Nephron (organoid): ENCODE measurements around the gene ZMIZ1.

Experiments used
- H3K27ac Mint-ChIP-seq, 3 experiments: 2 replicates each; pipeline ENCODE4 v1.8.0; 2020; ENCODE audit warnings: mixed read lengths in 3 of 3, mild to moderate bottlenecking in 2 of 3, moderate library complexity in 1 of 3
- H3K27me3 Mint-ChIP-seq: 2 replicates; pipeline ENCODE4 v1.8.0; 2021; ENCODE audit warnings: low read depth, mild to moderate bottlenecking, moderate library complexity, mixed read lengths
- H3K36me3 Mint-ChIP-seq: 2 replicates; pipeline ENCODE4 v1.8.0; 2020; ENCODE audit warnings: low read depth, mixed read lengths
- H3K4me1 Mint-ChIP-seq: 2 replicates; pipeline ENCODE4 v1.8.0; 2020; ENCODE audit warnings: mixed read lengths
- H3K4me3 Mint-ChIP-seq, 3 experiments: 2 replicates each; pipeline ENCODE4 v1.8.0; 2020; ENCODE audit warnings: mild to moderate bottlenecking in 3 of 3, mixed read lengths in 3 of 3, moderate library complexity in 2 of 3
- H3K9me3 Mint-ChIP-seq: 2 replicates; pipeline ENCODE4 v1.8.0; 2020; ENCODE audit warnings: mixed read lengths
- TF ChIP-seq, protein P1 (sequence below), 3 experiments: fragments of 200-600 bp; sonication (generic); IDR thresholded peaks; one replicate each; pipeline ENCODE4 v1.5.0; 2021; ENCODE audit warnings: antibody characterized with exemption in 3 of 3; ENCODE audit not compliant: unreplicated experiment in 3 of 3

Gene ZMIZ1

DNA sequence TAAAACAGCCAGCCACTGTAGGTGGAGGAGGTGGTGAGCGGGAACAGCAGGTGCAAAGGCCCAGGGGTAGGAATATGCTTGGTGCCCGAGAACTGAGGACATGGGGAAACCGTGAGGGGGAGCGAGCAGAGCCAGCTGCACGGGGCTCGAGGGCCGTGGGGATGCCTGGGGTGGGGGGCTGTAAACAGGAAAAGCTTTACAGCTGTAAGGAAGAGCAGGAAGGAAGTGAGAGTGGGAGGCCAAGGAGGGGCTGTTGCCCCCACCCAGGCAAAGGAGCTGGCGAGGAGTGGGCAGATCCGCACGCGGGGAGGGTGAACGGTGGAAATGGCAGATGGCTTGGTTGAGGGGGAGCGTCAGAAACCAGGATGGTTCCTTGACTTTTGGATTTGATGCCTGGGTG lies 34.4 kb downstream of the ZMIZ1 start:
- Mint-ChIP-seq H3K9me3 (no peaks in the 10 kb centered on the region), H3K27me3 (peaks cover 4% of the 10 kb centered on the region), H3K4me1 (peaks cover 89% of the 10 kb centered on the region), H3K27ac (peak overlapping the region; percentile 78 to 95 (median 83)), H3K4me3 (no peak overlapping the region), H3K36me3 (no peaks in the 10 kb centered on the region)
- TF ChIP-seq, protein P1, sequence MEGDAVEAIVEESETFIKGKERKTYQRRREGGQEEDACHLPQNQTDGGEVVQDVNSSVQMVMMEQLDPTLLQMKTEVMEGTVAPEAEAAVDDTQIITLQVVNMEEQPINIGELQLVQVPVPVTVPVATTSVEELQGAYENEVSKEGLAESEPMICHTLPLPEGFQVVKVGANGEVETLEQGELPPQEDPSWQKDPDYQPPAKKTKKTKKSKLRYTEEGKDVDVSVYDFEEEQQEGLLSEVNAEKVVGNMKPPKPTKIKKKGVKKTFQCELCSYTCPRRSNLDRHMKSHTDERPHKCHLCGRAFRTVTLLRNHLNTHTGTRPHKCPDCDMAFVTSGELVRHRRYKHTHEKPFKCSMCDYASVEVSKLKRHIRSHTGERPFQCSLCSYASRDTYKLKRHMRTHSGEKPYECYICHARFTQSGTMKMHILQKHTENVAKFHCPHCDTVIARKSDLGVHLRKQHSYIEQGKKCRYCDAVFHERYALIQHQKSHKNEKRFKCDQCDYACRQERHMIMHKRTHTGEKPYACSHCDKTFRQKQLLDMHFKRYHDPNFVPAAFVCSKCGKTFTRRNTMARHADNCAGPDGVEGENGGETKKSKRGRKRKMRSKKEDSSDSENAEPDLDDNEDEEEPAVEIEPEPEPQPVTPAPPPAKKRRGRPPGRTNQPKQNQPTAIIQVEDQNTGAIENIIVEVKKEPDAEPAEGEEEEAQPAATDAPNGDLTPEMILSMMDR (IDR thresholded peaks at IDR 0.05; ENCODE audit: unreplicated experiment in 3 of 3): no peak

DNA sequence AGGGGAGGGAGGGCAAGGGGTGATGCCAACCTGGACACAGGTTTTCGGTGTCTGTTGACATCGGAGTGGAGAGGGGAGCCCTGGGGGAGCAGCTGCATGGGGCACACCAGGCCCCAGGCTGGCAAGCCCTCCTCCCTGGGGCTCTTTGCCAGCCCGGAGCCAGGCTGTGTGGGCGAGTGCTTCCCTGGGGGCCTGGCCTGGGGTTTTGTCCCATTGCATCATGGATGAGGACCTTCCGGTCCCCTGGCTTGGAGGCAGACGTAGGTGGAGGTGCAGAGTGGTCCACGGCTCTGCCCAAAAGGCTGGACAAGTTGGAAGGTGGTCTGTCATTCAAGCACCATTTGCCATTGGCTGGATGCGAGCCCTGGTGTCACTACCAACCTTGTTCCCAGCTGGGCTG lies 34.8 kb downstream of the ZMIZ1 start:
- H3K4me1 Mint-ChIP-seq: peaks cover 88% of the 10 kb centered on the region
- no peak overlapping the region for H3K4me3 Mint-ChIP-seq
- no peak overlapping the region for H3K27ac Mint-ChIP-seq
- TF ChIP-seq, protein P1 (IDR thresholded peaks at IDR 0.05; ENCODE audit: unreplicated experiment in 3 of 3): no peak
- H3K9me3 Mint-ChIP-seq: no peaks in the 10 kb centered on the region
- no peaks in the 10 kb centered on the region for H3K36me3 Mint-ChIP-seq
- peaks cover 4% of the 10 kb centered on the region for H3K27me3 Mint-ChIP-seq

DNA sequence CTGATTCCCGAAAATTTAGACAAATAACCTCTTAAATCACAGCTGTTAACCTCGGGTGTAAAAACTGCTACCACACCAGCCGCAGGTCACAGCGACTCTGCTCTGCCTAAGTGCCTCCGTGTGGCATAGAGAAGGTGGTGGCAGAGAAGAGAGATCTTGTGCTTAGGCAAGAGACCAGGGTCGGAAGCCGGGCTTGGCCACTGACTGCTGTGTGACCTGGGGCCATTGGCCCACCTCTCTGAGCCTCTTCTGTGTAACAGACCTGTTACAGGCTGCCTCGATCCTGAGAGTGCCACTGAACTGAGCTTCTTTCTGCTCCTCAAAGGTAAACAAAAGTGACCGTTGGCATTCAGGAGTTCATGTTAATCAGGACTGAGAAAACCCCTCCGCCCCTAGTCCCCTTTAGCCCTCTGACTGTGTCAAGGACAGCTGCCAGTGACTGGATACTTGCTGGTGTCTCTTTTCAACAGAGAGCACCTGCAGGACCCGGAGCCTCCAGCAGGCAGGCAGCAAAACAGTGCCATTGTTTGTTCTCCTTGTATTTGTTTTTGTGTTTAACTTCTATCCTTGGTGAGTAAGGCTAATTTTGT lies 36.5 kb downstream of the ZMIZ1 start:
- no peaks in the 10 kb centered on the region for H3K36me3 Mint-ChIP-seq
- TF ChIP-seq, protein P1 (IDR thresholded peaks at IDR 0.05; ENCODE audit: unreplicated experiment in 3 of 3): peak in 1 of 3 experiments; percentile 11
- peaks cover 1% of the 10 kb centered on the region for H3K27me3 Mint-ChIP-seq
- no peak overlapping the region for H3K4me3 Mint-ChIP-seq
- peak overlapping the region; percentile 39 to 71 (median 53) for H3K27ac Mint-ChIP-seq
- no peaks in the 10 kb centered on the region for H3K9me3 Mint-ChIP-seq
- peaks cover 96% of the 10 kb centered on the region for H3K4me1 Mint-ChIP-seq

DNA sequence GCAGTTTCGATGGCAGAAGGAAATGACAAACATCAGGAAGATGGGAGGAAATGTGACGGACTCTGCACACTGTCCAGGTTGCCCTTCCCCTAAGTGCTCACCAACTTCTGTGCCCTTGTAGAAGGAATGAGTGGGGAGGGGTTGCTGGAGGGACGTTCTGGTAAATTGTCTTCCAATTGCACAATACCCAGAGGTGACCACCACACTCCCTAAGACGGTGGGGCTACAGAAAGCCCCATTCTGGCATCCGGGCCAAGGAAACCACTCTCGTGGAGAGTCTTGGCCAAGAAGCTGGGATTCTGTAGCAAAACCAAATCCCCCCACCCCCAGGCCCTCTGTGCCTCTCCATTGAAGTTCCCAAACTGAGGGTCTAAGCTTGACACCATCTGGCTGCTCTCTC lies 37.1 kb downstream of the ZMIZ1 start:
- H3K4me1 Mint-ChIP-seq: peaks cover 95% of the 10 kb centered on the region
- H3K9me3 Mint-ChIP-seq: no peaks in the 10 kb centered on the region
- TF ChIP-seq, protein P1 (IDR thresholded peaks at IDR 0.05; ENCODE audit: unreplicated experiment in 3 of 3): no peak
- H3K27me3 Mint-ChIP-seq: no peaks in the 10 kb centered on the region
- no peak overlapping the region for H3K4me3 Mint-ChIP-seq
- peak overlapping the region in 1 of 3 experiments; percentile 71 for H3K27ac Mint-ChIP-seq
- H3K36me3 Mint-ChIP-seq: no peaks in the 10 kb centered on the region

DNA sequence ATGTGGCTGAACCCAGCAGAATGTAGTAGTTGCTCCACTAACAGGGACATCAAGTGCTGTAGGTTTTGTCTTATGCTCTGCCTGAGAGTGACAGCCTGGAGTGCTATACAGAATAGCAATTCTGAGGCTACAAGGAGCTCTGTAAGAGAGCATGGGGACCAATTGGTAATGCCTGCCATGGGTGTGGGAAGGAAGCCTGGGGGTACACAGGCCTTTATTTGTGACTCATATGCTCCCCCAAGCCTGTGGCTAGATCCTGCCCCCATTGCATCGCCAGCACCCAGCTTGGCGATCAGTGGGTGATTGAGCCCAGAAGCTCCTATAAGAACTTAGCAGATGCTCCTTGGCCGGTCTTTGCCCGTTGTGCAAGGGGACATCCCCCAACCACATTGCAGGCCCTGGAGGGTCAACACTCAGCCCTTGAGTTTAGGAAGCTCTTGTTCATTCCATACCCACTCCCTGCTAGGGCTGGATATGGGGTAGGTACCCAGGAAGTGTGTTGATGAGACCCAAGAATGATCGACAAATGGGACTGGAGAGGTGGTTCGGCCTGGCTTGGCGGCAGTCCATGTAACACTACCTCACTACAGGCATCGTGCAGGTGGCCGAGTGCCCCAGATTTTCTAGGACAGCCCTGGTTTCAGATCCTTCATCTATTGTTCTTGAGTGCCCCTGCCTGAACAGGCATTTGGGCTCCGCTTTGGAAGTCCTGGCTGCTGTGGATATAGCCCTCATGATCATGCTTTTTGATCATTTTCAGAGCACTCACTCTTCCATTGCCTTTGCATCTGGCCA lies 37.7 kb downstream of the ZMIZ1 start:
- Mint-ChIP-seq H3K36me3 (no peaks in the 10 kb centered on the region), H3K27me3 (no peaks in the 10 kb centered on the region), H3K4me3 (no peak overlapping the region), H3K9me3 (no peaks in the 10 kb centered on the region), H3K27ac (peak overlapping the region in 1 of 3 experiments; percentile 71), H3K4me1 (peaks cover 95% of the 10 kb centered on the region)
- TF ChIP-seq, protein P1 (IDR thresholded peaks at IDR 0.05; ENCODE audit: unreplicated experiment in 3 of 3): no peak
